HG03432 (cell line): Measurements from ENCODE around the gene VWDE.

Source experiments
- ATAC-seq: cut with Tn5 transposase; IDR thresholded peaks from one replicate; pipeline ENCODE4 v1.9.1; 2021; ENCODE audit warnings: mild to moderate bottlenecking, moderate library complexity; ENCODE audit not compliant: unreplicated experiment

Gene VWDE

GRCh38 chr7:12337095-12337494 lies 66.6 kb downstream of the VWDE start:
- no peak for ATAC-seq

GRCh38 chr7:12328888-12329770 lies 74.5 kb downstream of the VWDE start:
- ATAC-seq = no peak

- no peak for ATAC-seq
Measured at GRCh38 chr7:12327922-12328321, 75.7 kb downstream of the VWDE start.

- no peak for ATAC-seq
Measured at GRCh38 chr7:12325646-12326045, 78.0 kb downstream of the VWDE start.

GRCh38 chr7:12323415-12323814 lies 80.2 kb downstream of the VWDE start:
- ATAC-seq = peak; percentile 31

GRCh38 chr7:12322903-12323300 lies 80.8 kb downstream of the VWDE start:
- ATAC-seq = peak; percentile 83

- no peak for ATAC-seq
Measured at GRCh38 chr7:12322284-12322902, 81.3 kb downstream of the VWDE start.

- ATAC-seq = no peak
Measured at GRCh38 chr7:12320987-12321647, 82.5 kb downstream of the VWDE start.

GRCh38 chr7:12320241-12320986 lies 83.3 kb downstream of the VWDE start:
- ATAC-seq = no peak

- ATAC-seq = no peak
Measured at GRCh38 chr7:12317675-12318074, 86.0 kb downstream of the VWDE start.

- no peak for ATAC-seq
Measured at GRCh38 chr7:12316925-12317324, 86.7 kb downstream of the VWDE start.

- ATAC-seq = no peak
Measured at GRCh38 chr7:12315049-12315448, 88.6 kb downstream of the VWDE start.

GRCh38 chr7:12314199-12314598 lies 89.5 kb downstream of the VWDE start:
- peak; percentile 71 for ATAC-seq

- no peak for ATAC-seq
Measured at GRCh38 chr7:12305502-12305901, 98.2 kb downstream of the VWDE start.

GRCh38 chr7:12303495-12303894 lies 100.2 kb downstream of the VWDE start:
- ATAC-seq = no peak

- ATAC-seq = no peak
Measured at GRCh38 chr7:12303062-12303461, 100.6 kb downstream of the VWDE start.

GRCh38 chr7:12300415-12300814 lies 103.2 kb downstream of the VWDE start:
- ATAC-seq = no peak

- ATAC-seq = no peak
Measured at GRCh38 chr7:12299367-12299766, 104.3 kb downstream of the VWDE start.

GRCh38 chr7:12297283-12298108 lies 106.2 kb downstream of the VWDE start:
- ATAC-seq = no peak

GRCh38 chr7:12296051-12296570 lies 107.6 kb downstream of the VWDE start:
- no peak for ATAC-seq
